Astrocyte (in vitro differentiated cells and primary cell): ENCODE results near the gene MICAL2. TPM values are rescaled to one million over a fixed set of nuclear protein-coding genes. Genes with fewer than 3 reads are reported as not detected.

Source experiments
- DNase-seq: peaks from one replicate; pipeline ENCODE4 v3.0.0-alpha.2; 2010; ENCODE audit warnings: low read depth
- FAIRE-seq: peaks from 2 replicates; lab custom pipeline; 2011; peaks lifted over from hg19 to GRCh38; lab: Jason Lieb, UNC
- H2AFZ ChIP-seq: 2 replicates; pipeline ENCODE4 v1.6.0; 2012; ENCODE audit warnings: low read depth, low read length, inconsistent platforms
- H3K27ac ChIP-seq: 2 replicates; pipeline ENCODE4 v1.5.1; 2011; ENCODE audit warnings: low read depth, low read length, inconsistent platforms
- H3K27me3 ChIP-seq: 2 replicates; pipeline ENCODE4 v1.6.0; 2011; ENCODE audit warnings: low read length, inconsistent platforms; ENCODE audit not compliant: insufficient read depth
- H3K36me3 ChIP-seq: 2 replicates; pipeline ENCODE4 v1.5.1; 2011; ENCODE audit warnings: low read length, inconsistent platforms; ENCODE audit not compliant: insufficient read depth
- H3K4me1 ChIP-seq: 2 replicates; pipeline ENCODE4 v1.5.1; 2011; ENCODE audit warnings: low read length, inconsistent platforms; ENCODE audit not compliant: insufficient read depth
- H3K4me2 ChIP-seq: 2 replicates; pipeline ENCODE4 v1.6.0; 2012; ENCODE audit warnings: low read length, inconsistent platforms
- H3K4me3 ChIP-seq: 2 replicates; pipeline ENCODE4 v1.5.1; 2011; ENCODE audit warnings: low read depth, mild to moderate bottlenecking, low read length, inconsistent platforms; ENCODE audit not compliant: insufficient read depth
- H3K79me2 ChIP-seq: 2 replicates; pipeline ENCODE4 v1.6.0; 2012; ENCODE audit warnings: mild to moderate bottlenecking, low read length, inconsistent platforms; ENCODE audit not compliant: insufficient read depth
- H3K9ac ChIP-seq: 2 replicates; pipeline ENCODE4 v1.6.0; 2012; ENCODE audit warnings: mild to moderate bottlenecking, low read length, inconsistent platforms
- H3K9me3 ChIP-seq: 2 replicates; pipeline ENCODE4 v1.5.1; 2012; ENCODE audit warnings: low read depth, mild to moderate bottlenecking, low read length, inconsistent platforms; ENCODE audit not compliant: insufficient read depth
- H4K20me1 ChIP-seq: 2 replicates; pipeline ENCODE4 v1.6.0; 2012; ENCODE audit warnings: low read length, inconsistent platforms; ENCODE audit not compliant: insufficient read depth
- H3K27ac Mint-ChIP-seq: one replicate; pipeline ENCODE4 v1.8.0; 2021; ENCODE audit warnings: mild to moderate bottlenecking, mixed read lengths; ENCODE audit not compliant: unreplicated experiment
- H3K27me3 Mint-ChIP-seq: one replicate; pipeline ENCODE4 v1.8.0; 2021; ENCODE audit warnings: low read depth, mixed read lengths; ENCODE audit not compliant: unreplicated experiment
- H3K36me3 Mint-ChIP-seq: one replicate; pipeline ENCODE4 v1.8.0; 2021; ENCODE audit warnings: low read depth, mixed read lengths; ENCODE audit not compliant: unreplicated experiment
- H3K4me1 Mint-ChIP-seq: one replicate; pipeline ENCODE4 v1.8.0; 2021; ENCODE audit warnings: low read depth, mixed read lengths; ENCODE audit not compliant: unreplicated experiment
- H3K4me3 Mint-ChIP-seq: one replicate; pipeline ENCODE4 v1.8.0; 2021; ENCODE audit warnings: mild to moderate bottlenecking, moderate library complexity, mixed read lengths; ENCODE audit not compliant: unreplicated experiment
- H3K9me3 Mint-ChIP-seq: one replicate; pipeline ENCODE4 v1.8.0; 2021; ENCODE audit warnings: mild to moderate bottlenecking, mixed read lengths; ENCODE audit not compliant: unreplicated experiment
- EZH2 ChIP-seq: IDR thresholded peaks from 2 replicates; pipeline ENCODE4 v1.6.1; 2012; ENCODE audit warnings: mild to moderate bottlenecking, low read length, inconsistent platforms; ENCODE audit not compliant: insufficient read depth
- total RNA-seq: library from RNA; stranded (reverse); gene quantifications from 2 replicates; pipeline ENCODE4 v1.2.1, GENCODE V29; 2021
- TF ChIP-seq, protein P1 (sequence below): IDR thresholded peaks from 2 replicates; pipeline ENCODE4 v1.5.1; 2011; ENCODE audit warnings: low read depth, mild to moderate bottlenecking, inconsistent platforms, low read length, moderate library complexity; ENCODE audit not compliant: insufficient read depth

The MICAL2 gene
- total RNA-seq, 1 donor from 2014 or later, result 357 TPM

DNA sequence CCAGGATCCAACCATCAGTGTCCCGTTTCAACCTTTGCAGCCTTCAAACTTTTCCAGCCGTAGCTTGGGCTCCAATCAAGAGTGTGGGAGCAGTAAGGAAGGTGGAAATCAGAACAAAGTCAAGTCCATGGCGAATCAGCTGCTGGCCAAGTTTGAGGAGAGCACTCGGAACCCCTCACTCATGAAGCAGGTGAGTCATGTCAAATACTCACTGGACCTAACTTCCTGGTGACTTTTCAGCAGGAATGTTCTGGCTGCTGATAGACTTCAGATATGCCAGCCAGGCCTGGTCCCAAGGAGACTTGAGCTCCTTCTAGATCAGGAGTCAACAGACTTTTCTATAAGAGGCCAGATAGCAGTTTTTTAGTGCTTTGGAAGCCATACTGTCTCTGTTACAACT, 129.0 kb downstream of the MICAL2 start:
- Histone ChIP-seq H3K4me3 (no peak overlapping the region), H3K4me1 (peaks cover 33% of the 10 kb centered on the region), H3K36me3 (peaks cover 97% of the 10 kb centered on the region), H3K27ac (peak overlapping the region; percentile 56), H3K27me3 (no peaks in the 10 kb centered on the region), H3K79me2 (peaks cover 60% of the 10 kb centered on the region), H2AFZ (no peak overlapping the region), H4K20me1 (peaks cover 8% of the 10 kb centered on the region), H3K4me2 (peak overlapping the region; percentile 2), H3K9ac (peak overlapping the region; percentile 15), H3K9me3 (no peaks in the 10 kb centered on the region)
- peak overlapping the region; percentile 62 for H3K27ac Mint-ChIP-seq
- TF ChIP-seq, protein P1, sequence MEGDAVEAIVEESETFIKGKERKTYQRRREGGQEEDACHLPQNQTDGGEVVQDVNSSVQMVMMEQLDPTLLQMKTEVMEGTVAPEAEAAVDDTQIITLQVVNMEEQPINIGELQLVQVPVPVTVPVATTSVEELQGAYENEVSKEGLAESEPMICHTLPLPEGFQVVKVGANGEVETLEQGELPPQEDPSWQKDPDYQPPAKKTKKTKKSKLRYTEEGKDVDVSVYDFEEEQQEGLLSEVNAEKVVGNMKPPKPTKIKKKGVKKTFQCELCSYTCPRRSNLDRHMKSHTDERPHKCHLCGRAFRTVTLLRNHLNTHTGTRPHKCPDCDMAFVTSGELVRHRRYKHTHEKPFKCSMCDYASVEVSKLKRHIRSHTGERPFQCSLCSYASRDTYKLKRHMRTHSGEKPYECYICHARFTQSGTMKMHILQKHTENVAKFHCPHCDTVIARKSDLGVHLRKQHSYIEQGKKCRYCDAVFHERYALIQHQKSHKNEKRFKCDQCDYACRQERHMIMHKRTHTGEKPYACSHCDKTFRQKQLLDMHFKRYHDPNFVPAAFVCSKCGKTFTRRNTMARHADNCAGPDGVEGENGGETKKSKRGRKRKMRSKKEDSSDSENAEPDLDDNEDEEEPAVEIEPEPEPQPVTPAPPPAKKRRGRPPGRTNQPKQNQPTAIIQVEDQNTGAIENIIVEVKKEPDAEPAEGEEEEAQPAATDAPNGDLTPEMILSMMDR, result no peak
- no peak for TF ChIP-seq EZH2
- H3K9me3 Mint-ChIP-seq, result no peaks in the 10 kb centered on the region
- DNase-seq, result peak; percentile 60
- no peaks in the 10 kb centered on the region for H3K27me3 Mint-ChIP-seq
- no peak for FAIRE-seq
- peaks cover 70% of the 10 kb centered on the region for H3K36me3 Mint-ChIP-seq
- peaks cover 38% of the 10 kb centered on the region for H3K4me1 Mint-ChIP-seq
- H3K4me3 Mint-ChIP-seq, result no peak overlapping the region

DNA sequence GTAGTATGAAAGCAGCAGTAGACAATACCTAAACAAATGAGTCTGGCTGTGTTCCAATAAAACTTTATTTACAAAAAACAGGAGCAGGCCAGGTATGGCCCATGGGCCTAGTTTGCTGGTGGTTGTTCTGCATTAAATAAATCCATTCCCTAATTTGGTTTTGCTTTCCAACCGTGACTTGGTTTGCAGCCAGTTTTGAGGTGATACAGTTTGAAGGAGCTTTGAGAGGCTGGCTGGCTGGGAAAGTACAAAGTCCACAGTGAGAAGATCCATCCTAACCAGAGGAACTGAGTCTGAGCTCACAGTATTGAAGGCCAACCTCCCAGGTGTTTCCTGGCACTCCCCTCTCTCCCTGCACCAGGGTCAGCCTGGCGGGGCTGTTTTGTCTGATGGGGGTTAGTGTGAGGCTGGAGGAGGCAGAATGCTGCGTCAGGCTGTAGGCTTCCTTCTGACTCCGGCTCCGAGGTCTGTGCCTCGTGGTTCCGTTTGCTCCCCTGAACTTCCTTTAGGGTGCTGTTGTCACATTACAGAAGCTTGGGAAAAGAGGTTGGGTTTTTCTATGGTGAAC, 129.5 kb downstream of the MICAL2 start:
- peaks cover 29% of the 10 kb centered on the region for H3K4me1 ChIP-seq
- TF ChIP-seq EZH2, result no peak
- TF ChIP-seq, protein P1, result no peak
- no peak overlapping the region for H2AFZ ChIP-seq
- H3K4me3 ChIP-seq, result no peak overlapping the region
- Mint-ChIP-seq H3K27ac (peak overlapping the region; percentile 34), H3K27me3 (no peaks in the 10 kb centered on the region), H3K4me1 (peaks cover 40% of the 10 kb centered on the region), H3K9me3 (no peaks in the 10 kb centered on the region), H3K36me3 (peaks cover 70% of the 10 kb centered on the region), H3K4me3 (no peak overlapping the region)
- peaks cover 58% of the 10 kb centered on the region for H3K79me2 ChIP-seq
- peak overlapping the region; percentile 15 for H3K9ac ChIP-seq
- DNase-seq (no peak), FAIRE-seq (no peak)
- peak overlapping the region; percentile 56 for H3K27ac ChIP-seq
- peaks cover 97% of the 10 kb centered on the region for H3K36me3 ChIP-seq
- H4K20me1 ChIP-seq, result peaks cover 10% of the 10 kb centered on the region
- no peaks in the 10 kb centered on the region for H3K27me3 ChIP-seq
- no peaks in the 10 kb centered on the region for H3K9me3 ChIP-seq
- H3K4me2 ChIP-seq, result no peak overlapping the region

DNA sequence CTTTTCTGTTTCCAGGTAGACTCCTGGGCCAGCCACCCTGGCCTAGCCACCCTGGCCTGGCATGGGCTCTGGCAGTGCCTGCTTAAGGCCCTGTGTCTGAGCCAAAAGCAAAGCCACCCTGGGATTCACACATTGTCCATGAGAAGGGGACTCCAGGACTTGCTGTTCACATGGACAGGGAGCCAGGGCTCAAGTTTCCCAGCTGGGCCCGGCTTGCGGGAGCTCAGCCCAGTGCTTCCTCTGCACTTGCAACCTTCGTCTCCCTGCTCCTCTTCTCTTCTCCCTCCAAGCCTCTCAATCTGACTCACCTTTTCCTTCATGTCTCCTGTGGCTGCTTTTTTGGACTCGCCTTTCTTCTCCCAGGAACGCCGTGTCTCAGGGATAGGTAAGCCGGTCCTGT, 130.3 kb downstream of the MICAL2 start:
- Histone ChIP-seq H3K4me1 (peaks cover 27% of the 10 kb centered on the region), H3K9ac (peak overlapping the region; percentile 8), H3K36me3 (peaks cover 97% of the 10 kb centered on the region), H3K4me3 (no peak overlapping the region), H3K27me3 (no peaks in the 10 kb centered on the region), H3K79me2 (peaks cover 57% of the 10 kb centered on the region), H2AFZ (no peak overlapping the region), H4K20me1 (peaks cover 10% of the 10 kb centered on the region), H3K9me3 (no peaks in the 10 kb centered on the region), H3K4me2 (no peak overlapping the region), H3K27ac (no peak overlapping the region)
- Mint-ChIP-seq H3K4me3 (no peak overlapping the region), H3K9me3 (no peaks in the 10 kb centered on the region), H3K4me1 (peaks cover 45% of the 10 kb centered on the region), H3K27me3 (no peaks in the 10 kb centered on the region), H3K36me3 (peaks cover 67% of the 10 kb centered on the region), H3K27ac (no peak overlapping the region)
- DNase-seq, result no peak
- TF ChIP-seq EZH2, result no peak
- TF ChIP-seq, protein P1, result no peak
- no peak for FAIRE-seq
